ENCODE results near the gene VWA3A. TPM values are rescaled to one million over a fixed set of nuclear protein-coding genes. Genes with fewer than 3 reads are reported as not detected.
"Not testable (repeated sequence)": the region's sequence is repeated elsewhere in the genome, so short reads cannot be mapped to it uniquely, and the experiment has no call there.

The VWA3A gene
- total RNA-seq, 1 experiment from 2014 or later, result not detected

- ATAC-seq (no peak), DNase-seq (ENCODE audit: low read depth, low spot score) (no peak)
- no peak overlapping the region for H3K27ac ChIP-seq (ENCODE audit: low read depth, low read length)
- no peaks in the 10 kb centered on the region for H3K9me3 ChIP-seq (ENCODE audit: control insufficient read depth in 1 of 2, insufficient read depth in 1 of 2, low read depth in 1 of 2, low read length in 2 of 2)
- H3K4me2 ChIP-seq (ENCODE audit: low read length), result no peak overlapping the region
- peaks cover 10% of the 10 kb centered on the region for H3K27me3 ChIP-seq (ENCODE audit: insufficient read depth, low read length)
- no peak overlapping the region for H2AFZ ChIP-seq (ENCODE audit: low read depth, low read length, poor library complexity, severe bottlenecking)
- H3K4me1 ChIP-seq (ENCODE audit: control insufficient read depth in 1 of 2, insufficient read depth in 2 of 2, low read length in 2 of 2), result peaks cover 0 to 10% of the 10 kb centered on the region in 2 experiments; a peak in 2 of 4 replicates
- H4K20me1 ChIP-seq (ENCODE audit: insufficient read depth), result no peaks in the 10 kb centered on the region
- no TSS peak for BruUV-seq (replicated peaks)
- no peak for TF ChIP-seq RAD21 (IDR thresholded peaks at IDR 0.05; ENCODE audit: low read depth)
- intact Hi-C loops (cut with micrococcal nuclease), result no loop called here
- CTCF ChIA-PET, result no interaction called here
- RAD21 ChIA-PET (ENCODE audit: low non-redundant PET in 1 of 2, low total read pairs in 2 of 2, uncharacterized antibody in 2 of 2, unreplicated experiment in 2 of 2), result no interaction called here
- no peak overlapping the region for H3K4me3 ChIP-seq (replicated peaks in 1 of 2; ENCODE audit: low read depth in 1 of 2, low read length in 2 of 2)
- H3K9me2 ChIP-seq (ENCODE audit: insufficient read depth), result no peaks in the 10 kb centered on the region
- H3K9ac ChIP-seq (ENCODE audit: low read length), result no peak overlapping the region
- POLR2A ChIA-PET, result no interaction called here
- no peaks in the 10 kb centered on the region for H3K79me2 ChIP-seq (ENCODE audit: insufficient read depth, low read length)
- no peaks in the 10 kb centered on the region for H3K36me3 ChIP-seq (ENCODE audit: control insufficient read depth in 1 of 2, insufficient read depth in 2 of 2, low read length in 2 of 2)
Observed at GRCh38 chr16:22103441-22103840, 11.1 kb downstream of the VWA3A start.

- TF ChIP-seq POLR2A (IDR thresholded peaks at IDR 0.05; ENCODE audit: borderline replicate concordance, extremely low read depth, insufficient read depth, insufficient read length) (no peak), ZNF274 (IDR thresholded peaks at IDR 0.05; ENCODE audit: low read depth, low read length) (no peak), ZBTB33 (IDR thresholded peaks at IDR 0.05; ENCODE audit: extremely low read depth, insufficient replicate concordance, low read length) (no peak), CTCF (IDR thresholded peaks at IDR 0.05 in 2 of 3, conservative IDR thresholded peaks at IDR 0.05 in 1 of 3; ENCODE audit: borderline replicate concordance in 1 of 3, insufficient read depth in 1 of 3, low read depth in 2 of 3, low read length in 2 of 3) (no peak), MAX (IDR thresholded peaks at IDR 0.05) (no peak)
- Histone ChIP-seq H3K9me3 (ENCODE audit: control insufficient read depth in 1 of 2, insufficient read depth in 1 of 2, low read depth in 1 of 2, low read length in 2 of 2) (no peaks in the 10 kb centered on the region), H3K4me3 (replicated peaks in 1 of 2; ENCODE audit: low read depth in 1 of 2, low read length in 2 of 2) (no peak overlapping the region), H3K9ac (ENCODE audit: low read length) (no peak overlapping the region), H3K79me2 (ENCODE audit: insufficient read depth, low read length) (no peaks in the 10 kb centered on the region), H2AFZ (ENCODE audit: low read depth, low read length, poor library complexity, severe bottlenecking) (no peak overlapping the region), H4K20me1 (ENCODE audit: insufficient read depth) (no peaks in the 10 kb centered on the region), H3K27ac (ENCODE audit: low read depth, low read length) (no peak overlapping the region), H3K27me3 (ENCODE audit: insufficient read depth, low read length) (peaks cover 22% of the 10 kb centered on the region), H3K4me2 (ENCODE audit: low read length) (no peak overlapping the region), H3K4me1 (ENCODE audit: control insufficient read depth in 1 of 2, insufficient read depth in 2 of 2, low read length in 2 of 2) (no peaks in the 10 kb centered on the region), H3K9me2 (ENCODE audit: insufficient read depth) (no peaks in the 10 kb centered on the region), H3K36me3 (ENCODE audit: control insufficient read depth in 1 of 2, insufficient read depth in 2 of 2, low read length in 2 of 2) (no peaks in the 10 kb centered on the region)
- no peak for ATAC-seq
- DNase-seq (ENCODE audit: low read depth, low spot score), result no peak
- ChIA-PET CTCF (interaction anchor here (1.2 to 2.4 kb wide), 2 partner anchors 10 to 32 kb away, joined by 5 to 12 read pairs; no protein-coding TSS in a partner anchor), RAD21 (ENCODE audit: low non-redundant PET in 1 of 2, low total read pairs in 2 of 2, uncharacterized antibody in 2 of 2, unreplicated experiment in 2 of 2) (no interaction called here), POLR2A (no interaction called here)
- BruUV-seq (replicated peaks), result no TSS peak
- intact Hi-C loops (cut with micrococcal nuclease), result no loop called here
Observed at GRCh38 chr16:22109258-22109898, 17.0 kb downstream of the VWA3A start.

GRCh38 chr16:22111629-22112028 is 19.3 kb downstream of the VWA3A start:
- H3K9me3 ChIP-seq (ENCODE audit: control insufficient read depth in 1 of 2, insufficient read depth in 1 of 2, low read depth in 1 of 2, low read length in 2 of 2); intact Hi-C loops (cut with micrococcal nuclease); H3K4me1 ChIP-seq (ENCODE audit: control insufficient read depth in 1 of 2, insufficient read depth in 2 of 2, low read length in 2 of 2); ATAC-seq; H3K9me2 ChIP-seq (ENCODE audit: insufficient read depth); H3K9ac ChIP-seq (ENCODE audit: low read length); BruUV-seq (replicated peaks); POLR2A ChIA-PET; H3K4me3 ChIP-seq (replicated peaks in 1 of 2; ENCODE audit: low read depth in 1 of 2, low read length in 2 of 2); H3K4me2 ChIP-seq (ENCODE audit: low read length); H4K20me1 ChIP-seq (ENCODE audit: insufficient read depth); H3K27ac ChIP-seq (ENCODE audit: low read depth, low read length); H3K36me3 ChIP-seq (ENCODE audit: control insufficient read depth in 1 of 2, insufficient read depth in 2 of 2, low read length in 2 of 2); DNase-seq (ENCODE audit: low read depth, low spot score); H2AFZ ChIP-seq (ENCODE audit: low read depth, low read length, poor library complexity, severe bottlenecking); H3K79me2 ChIP-seq (ENCODE audit: insufficient read depth, low read length); RAD21 ChIA-PET (ENCODE audit: low non-redundant PET in 1 of 2, low total read pairs in 2 of 2, uncharacterized antibody in 2 of 2, unreplicated experiment in 2 of 2): not testable (repeated sequence)
- CTCF ChIA-PET, result interaction anchor here (1.5 kb wide), 1 partner anchor 34 kb away, joined by 3 read pairs; no protein-coding TSS in a partner anchor
- peaks cover 22% of the 10 kb centered on the region for H3K27me3 ChIP-seq (ENCODE audit: insufficient read depth, low read length)

All from HCT116 (cell line).